ENCODE results near the gene ATP6V1B1. TPM values are rescaled to one million over a fixed set of nuclear protein-coding genes. Genes with fewer than 3 reads are reported as not detected.

The ATP6V1B1 gene
- total RNA-seq, 2 experiments from 2014 or later, result not detected

- ATAC-seq (ENCODE audit: poor library complexity), result no peak
- Mint-ChIP-seq H3K27me3 (peaks cover under 1% of the 10 kb centered on the region), H3K4me3 (no peak overlapping the region), H3K27ac (no peak overlapping the region), H3K36me3 (ENCODE audit: low read depth) (no peaks in the 10 kb centered on the region), H3K4me1 (ENCODE audit: low read depth) (peaks cover 10% of the 10 kb centered on the region), H3K9me3 (no peaks in the 10 kb centered on the region)
- no peak for DNase-seq
- ChIA-PET POLR2A (interaction anchor here (0.5 to 2.6 kb wide), 3 partner anchors 17 to 66 kb away, joined by 3 to 16 read pairs (median 4); partner anchors contain the start of genes ANKRD53 and NAGK), CTCF (interaction anchor here (0.6 to 2.6 kb wide), 15 partner anchors 10 to 699 kb away, joined by 3 to 25 read pairs (median 4); partner anchors contain the start of genes MCEE, MPHOSPH10 and NAGK)
- peaks cover 19% of the 10 kb centered on the region for H3K4me1 ChIP-seq (ENCODE audit: insufficient read depth, low read length)
- no peak overlapping the region for H3K4me3 ChIP-seq (ENCODE audit: low read length)
- intact Hi-C loops (cut with DNase I, micrococcal nuclease), result loop anchor here (1.0 to 10.0 kb wide), 3 partner anchors 17 to 147 kb away; no protein-coding TSS in a partner anchor
- H3K27me3 ChIP-seq (ENCODE audit: control insufficient read depth in 1 of 2, insufficient read depth in 2 of 2, low read length in 2 of 2), result no peaks in the 10 kb centered on the region
- TF ChIP-seq, protein P1, sequence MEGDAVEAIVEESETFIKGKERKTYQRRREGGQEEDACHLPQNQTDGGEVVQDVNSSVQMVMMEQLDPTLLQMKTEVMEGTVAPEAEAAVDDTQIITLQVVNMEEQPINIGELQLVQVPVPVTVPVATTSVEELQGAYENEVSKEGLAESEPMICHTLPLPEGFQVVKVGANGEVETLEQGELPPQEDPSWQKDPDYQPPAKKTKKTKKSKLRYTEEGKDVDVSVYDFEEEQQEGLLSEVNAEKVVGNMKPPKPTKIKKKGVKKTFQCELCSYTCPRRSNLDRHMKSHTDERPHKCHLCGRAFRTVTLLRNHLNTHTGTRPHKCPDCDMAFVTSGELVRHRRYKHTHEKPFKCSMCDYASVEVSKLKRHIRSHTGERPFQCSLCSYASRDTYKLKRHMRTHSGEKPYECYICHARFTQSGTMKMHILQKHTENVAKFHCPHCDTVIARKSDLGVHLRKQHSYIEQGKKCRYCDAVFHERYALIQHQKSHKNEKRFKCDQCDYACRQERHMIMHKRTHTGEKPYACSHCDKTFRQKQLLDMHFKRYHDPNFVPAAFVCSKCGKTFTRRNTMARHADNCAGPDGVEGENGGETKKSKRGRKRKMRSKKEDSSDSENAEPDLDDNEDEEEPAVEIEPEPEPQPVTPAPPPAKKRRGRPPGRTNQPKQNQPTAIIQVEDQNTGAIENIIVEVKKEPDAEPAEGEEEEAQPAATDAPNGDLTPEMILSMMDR (IDR thresholded peaks at IDR 0.05), result no peak
- no peaks in the 10 kb centered on the region for H3K9me3 ChIP-seq (ENCODE audit: control insufficient read depth in 1 of 2, insufficient read depth in 1 of 2, low read length in 2 of 2)
- H3K36me3 ChIP-seq (ENCODE audit: insufficient read depth, low read length), result no peaks in the 10 kb centered on the region
- H3K27ac ChIP-seq (ENCODE audit: low read depth in 1 of 2, low read length in 2 of 2), result no peak overlapping the region
Observed at GRCh38 chr2:71001592-71001927, 65.9 kb downstream of the ATP6V1B1 start.

DNA sequence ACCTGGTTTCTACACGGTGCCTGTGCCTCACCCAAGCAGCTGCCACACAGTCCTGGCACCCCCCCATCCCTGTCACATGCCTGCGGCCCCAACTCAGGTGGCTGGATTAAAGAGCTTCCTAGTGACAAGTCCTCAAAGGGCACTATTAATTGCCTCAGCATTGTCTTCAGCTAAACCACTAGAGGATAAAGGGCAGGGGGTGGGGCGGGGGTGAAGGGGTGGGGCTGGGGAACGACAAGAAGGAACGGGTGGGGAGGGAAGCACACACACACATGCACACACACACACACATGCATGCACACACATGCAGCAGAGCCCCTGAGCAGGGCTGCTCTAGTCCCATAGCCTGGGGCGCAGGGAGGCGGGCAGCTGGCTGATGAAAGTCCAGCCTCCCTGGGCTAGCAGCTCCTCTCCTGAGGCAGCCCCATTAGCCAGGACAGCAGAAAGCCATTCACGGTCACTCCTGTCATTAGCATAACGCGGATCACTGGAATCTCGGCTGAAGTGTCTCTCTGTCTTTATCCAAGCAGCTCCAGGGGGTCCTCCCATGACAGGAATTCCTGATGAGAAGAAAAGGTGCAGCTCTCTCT, 66.4 kb downstream of the ATP6V1B1 start:
- ChIA-PET CTCF (interaction anchor here (0.9 to 2.6 kb wide), 9 partner anchors 17 to 699 kb away, joined by 3 to 25 read pairs (median 4); partner anchors contain the start of gene NAGK), POLR2A (interaction anchor here (2.6 kb wide), 1 partner anchor 66 kb away, joined by 16 read pairs; the partner anchor contains the start of gene NAGK)
- H3K4me1 ChIP-seq (ENCODE audit: insufficient read depth, low read length), result peaks cover 19% of the 10 kb centered on the region
- no peaks in the 10 kb centered on the region for H3K9me3 ChIP-seq (ENCODE audit: control insufficient read depth in 1 of 2, insufficient read depth in 1 of 2, low read length in 2 of 2)
- Mint-ChIP-seq H3K27ac (no peak overlapping the region), H3K9me3 (no peaks in the 10 kb centered on the region), H3K27me3 (peaks cover 4% of the 10 kb centered on the region), H3K4me1 (ENCODE audit: low read depth) (peaks cover 10% of the 10 kb centered on the region), H3K36me3 (ENCODE audit: low read depth) (no peaks in the 10 kb centered on the region), H3K4me3 (no peak overlapping the region)
- TF ChIP-seq, protein P1 (IDR thresholded peaks at IDR 0.05), result no peak
- no peak overlapping the region for H3K27ac ChIP-seq (ENCODE audit: low read depth in 1 of 2, low read length in 2 of 2)
- DNase-seq (no peak), ATAC-seq (ENCODE audit: poor library complexity) (no peak)
- no peak overlapping the region for H3K4me3 ChIP-seq (ENCODE audit: low read length)
- H3K27me3 ChIP-seq (ENCODE audit: control insufficient read depth in 1 of 2, insufficient read depth in 2 of 2, low read length in 2 of 2), result no peaks in the 10 kb centered on the region
- no peaks in the 10 kb centered on the region for H3K36me3 ChIP-seq (ENCODE audit: insufficient read depth, low read length)
- intact Hi-C loops (cut with DNase I, micrococcal nuclease), result loop anchor here (1.0 to 10.0 kb wide), 3 partner anchors 17 to 147 kb away; no protein-coding TSS in a partner anchor

GRCh38 chr2:71003396-71003795, 67.7 kb downstream of the ATP6V1B1 start:
- no peaks in the 10 kb centered on the region for H3K27me3 ChIP-seq (ENCODE audit: control insufficient read depth in 1 of 2, insufficient read depth in 2 of 2, low read length in 2 of 2)
- H3K4me3 ChIP-seq (ENCODE audit: low read length), result no peak overlapping the region
- H3K27me3 Mint-ChIP-seq, result peaks cover 9% of the 10 kb centered on the region
- H3K27ac Mint-ChIP-seq, result no peak overlapping the region
- intact Hi-C loops (cut with DNase I, micrococcal nuclease), result loop anchor here in 1 of 2 experiments (10.0 kb wide), 1 partner anchor 149 kb away; no protein-coding TSS in a partner anchor
- peaks cover 19% of the 10 kb centered on the region for H3K4me1 ChIP-seq (ENCODE audit: insufficient read depth, low read length)
- H3K4me3 Mint-ChIP-seq, result no peak overlapping the region
- no peaks in the 10 kb centered on the region for H3K9me3 Mint-ChIP-seq
- TF ChIP-seq, protein P1 (IDR thresholded peaks at IDR 0.05), result no peak
- DNase-seq (no peak), ATAC-seq (ENCODE audit: poor library complexity) (no peak)
- H3K9me3 ChIP-seq (ENCODE audit: control insufficient read depth in 1 of 2, insufficient read depth in 1 of 2, low read length in 2 of 2), result no peaks in the 10 kb centered on the region
- H3K36me3 Mint-ChIP-seq (ENCODE audit: low read depth), result no peaks in the 10 kb centered on the region
- no peak overlapping the region for H3K27ac ChIP-seq (ENCODE audit: low read depth in 1 of 2, low read length in 2 of 2)
- ChIA-PET CTCF (no interaction called here), POLR2A (no interaction called here)
- H3K36me3 ChIP-seq (ENCODE audit: insufficient read depth, low read length), result no peaks in the 10 kb centered on the region
- H3K4me1 Mint-ChIP-seq (ENCODE audit: low read depth), result peaks cover 10% of the 10 kb centered on the region

Measured in CD4-positive, alpha-beta T cell (primary cell).